Stimulated activated CD8-positive, alpha-beta memory T cell treated with anti-CD3 and anti-CD28 coated beads, Interleukin-4, amount 100 ng/mL, for 4 hours (primary cell): ENCODE results near the gene G6PC3.

ENCODE experiments used
- DNase-seq, 2 donors: peaks; one replicate each; pipeline ENCODE4 v3.0.0-alpha.2; 2020; ENCODE audit warnings: low read depth in 2 of 2, low spot score in 1 of 2

G6PC3 gene

DNA sequence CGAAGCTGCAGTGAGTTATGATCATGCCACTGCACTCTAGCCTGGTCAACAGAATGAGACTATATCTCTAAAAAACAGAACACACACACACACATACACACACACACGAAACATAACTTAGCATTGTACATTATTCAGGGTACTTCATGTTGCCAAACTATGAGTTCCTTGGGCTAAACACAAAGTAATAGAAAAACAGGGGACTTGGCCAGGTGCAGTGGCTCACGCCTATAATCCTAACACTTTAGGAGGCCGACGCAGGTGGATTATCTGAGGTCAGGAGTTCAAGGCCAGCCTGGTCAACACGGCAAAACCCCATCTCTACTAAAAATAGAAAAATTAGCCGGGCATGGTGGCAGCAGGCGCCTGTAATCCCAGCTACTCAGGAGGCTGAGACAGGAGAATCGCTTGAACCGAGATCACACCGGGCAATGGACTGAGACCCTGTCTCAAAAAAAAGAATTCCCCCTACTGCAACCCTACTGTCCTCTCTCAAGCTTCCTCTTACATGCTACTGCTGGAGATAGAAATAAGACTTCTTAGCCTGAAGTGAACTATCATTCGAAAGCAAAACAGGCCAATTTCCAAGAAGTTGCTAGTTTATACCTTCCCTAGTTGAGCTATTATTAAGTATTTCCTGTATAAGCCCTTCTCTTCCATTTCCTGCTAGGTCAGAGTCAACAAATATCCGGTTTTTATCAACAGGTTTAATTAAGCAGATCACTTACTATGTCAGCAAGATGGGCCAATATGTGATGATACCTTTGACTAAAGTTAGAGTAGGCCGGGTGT is 11.2 kb upstream of the G6PC3 start:
- no peak for DNase-seq

DNA sequence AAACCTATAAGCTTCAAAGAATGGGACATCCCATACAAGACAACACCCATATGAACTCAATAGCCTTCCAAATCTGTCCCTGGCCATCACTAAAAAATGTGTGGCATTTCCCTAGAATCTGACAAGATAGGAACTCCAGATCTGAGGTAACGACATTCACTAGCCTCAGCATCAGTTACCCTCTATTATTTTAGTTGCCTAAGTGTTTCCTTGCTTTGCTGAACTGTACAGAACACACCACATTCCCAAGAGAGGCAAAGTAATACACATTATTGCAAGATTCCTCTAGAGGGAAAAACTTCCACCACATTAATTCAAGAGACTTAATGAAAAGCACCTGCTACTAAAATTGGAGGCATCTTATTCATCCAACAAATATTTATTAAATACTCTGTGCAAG is 9.1 kb upstream of the G6PC3 start:
- DNase-seq = no peak

DNA sequence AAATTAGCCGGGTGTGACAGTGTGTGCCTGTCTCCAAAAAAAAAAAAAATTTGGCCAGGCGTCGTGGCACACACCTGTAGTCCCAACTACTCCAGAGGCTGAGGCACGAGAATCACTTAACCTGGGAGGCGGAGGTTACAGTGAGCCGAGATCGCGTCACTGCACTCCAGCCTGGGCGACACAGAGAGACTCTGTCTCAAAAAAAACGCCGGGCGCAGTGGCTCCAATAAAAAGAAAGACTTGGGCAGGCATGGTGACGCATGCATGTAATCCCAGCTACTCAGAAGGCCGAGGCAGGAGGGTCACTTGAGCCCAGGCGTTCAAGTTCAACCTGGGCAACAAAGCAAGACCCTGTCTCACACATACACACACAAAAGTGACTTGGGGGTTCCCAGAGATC is 7.7 kb upstream of the G6PC3 start:
- no peak for DNase-seq

DNA sequence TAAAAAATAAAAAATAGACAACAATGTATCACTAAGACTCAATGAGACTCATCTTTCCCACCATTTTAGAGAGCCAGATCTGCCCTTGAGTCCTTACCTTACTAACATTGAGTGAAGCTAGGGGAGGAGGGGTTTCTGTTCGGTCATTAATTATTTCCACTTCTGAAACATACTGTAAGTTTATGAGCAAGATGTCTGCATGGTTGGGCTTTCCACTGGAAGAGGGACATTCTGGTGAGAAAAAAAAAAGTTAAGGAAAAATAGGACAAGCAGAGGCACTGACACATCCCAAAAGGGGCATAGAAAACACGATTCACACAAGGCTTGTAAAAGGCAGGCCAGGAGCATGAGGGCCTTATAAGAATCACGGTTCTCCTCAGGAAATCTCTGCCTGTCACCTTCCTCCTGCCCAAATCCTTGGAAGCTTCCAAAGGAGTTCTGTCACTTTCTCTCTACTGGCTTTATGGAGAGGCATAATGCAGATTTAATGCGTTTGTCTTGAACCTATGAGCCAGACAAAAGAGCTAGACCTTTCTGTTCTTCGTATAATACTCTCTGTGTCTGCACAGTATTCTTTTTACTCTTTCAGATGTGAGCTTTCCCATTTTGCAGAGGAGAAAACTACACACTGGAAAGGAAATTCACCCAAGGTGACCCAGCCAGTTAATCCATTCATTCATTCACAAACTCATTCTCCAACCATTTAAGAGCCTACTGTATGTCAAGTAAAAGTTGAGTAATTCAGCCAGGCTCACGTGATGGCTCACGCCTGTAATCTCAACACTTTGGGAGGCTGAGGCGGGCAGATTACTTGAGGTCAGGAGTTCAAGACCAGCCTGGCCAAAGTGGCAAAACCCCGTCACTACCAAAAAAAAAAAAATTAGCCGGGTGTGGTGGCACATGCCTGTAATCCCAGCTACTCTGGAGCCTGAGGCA is 6.6 kb upstream of the G6PC3 start:
- DNase-seq = no peak

DNA sequence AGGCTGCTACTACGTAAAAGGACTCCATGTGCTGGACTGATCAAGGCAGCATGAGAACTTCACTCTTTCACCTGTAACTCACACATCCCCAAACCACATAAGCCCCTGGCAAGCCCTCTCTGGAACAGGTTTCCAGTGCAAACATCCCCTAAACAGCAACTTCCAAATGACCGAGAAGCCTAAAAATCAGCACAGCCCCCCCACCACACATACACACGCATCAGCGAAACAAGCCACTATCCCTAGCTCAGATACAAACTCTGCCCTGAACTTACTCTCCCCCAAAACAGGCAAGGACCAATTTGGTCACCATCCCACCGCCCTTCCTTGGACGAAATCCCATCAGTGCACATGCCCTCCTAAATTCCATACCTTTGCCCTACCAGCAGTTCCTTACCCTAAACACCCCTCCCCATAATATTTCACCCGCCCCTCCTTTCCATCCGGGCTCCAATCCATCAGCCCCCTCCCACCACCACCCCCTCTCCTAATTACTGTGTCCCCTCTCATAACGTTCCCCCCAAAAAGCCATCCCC is 4.8 kb upstream of the G6PC3 start:
- DNase-seq = no peak

DNA sequence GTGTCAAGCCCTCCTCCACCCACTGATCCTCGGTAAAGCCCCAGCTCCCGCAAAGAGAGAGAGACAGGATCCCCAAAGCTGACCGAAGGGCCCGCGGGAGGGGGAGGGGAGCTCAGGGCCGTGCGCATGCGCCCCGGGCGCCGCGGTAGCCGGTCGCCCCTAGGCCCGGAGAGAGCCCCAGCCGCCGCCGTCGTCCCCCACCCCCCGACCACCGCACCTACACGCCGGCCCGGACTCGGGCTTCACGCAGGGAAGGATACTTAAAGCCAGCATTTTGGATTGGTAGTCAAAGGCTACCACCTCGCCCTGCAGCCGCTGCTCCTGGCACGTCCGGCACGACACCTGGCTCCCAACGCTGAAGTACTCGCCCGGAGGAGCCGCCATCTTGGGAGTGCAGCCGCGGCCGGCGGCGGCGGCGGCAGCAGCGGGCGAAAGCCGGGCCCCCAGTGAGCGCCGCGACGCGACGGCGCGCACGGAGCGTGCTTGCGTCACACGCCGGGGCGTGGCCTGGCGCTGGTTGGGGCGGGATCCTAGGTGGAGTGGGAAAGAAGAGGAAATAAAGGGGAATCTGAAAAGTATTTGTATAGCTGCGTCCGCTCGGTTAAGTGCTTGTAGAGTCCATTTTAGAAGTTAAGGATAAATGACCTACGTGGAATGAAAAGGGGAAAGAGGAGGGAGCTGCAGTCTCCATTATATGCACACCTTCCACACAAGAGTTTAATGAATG is 4.2 kb upstream of the G6PC3 start, which contains the start of gene LSM12:
TSS of gene LSM12 (minus strand) at position 468 of the 727 bp plus-strand sequence. CDS start at position 384, 84 bp downstream.
- DNase-seq = peak; percentile 75 to 77

DNA sequence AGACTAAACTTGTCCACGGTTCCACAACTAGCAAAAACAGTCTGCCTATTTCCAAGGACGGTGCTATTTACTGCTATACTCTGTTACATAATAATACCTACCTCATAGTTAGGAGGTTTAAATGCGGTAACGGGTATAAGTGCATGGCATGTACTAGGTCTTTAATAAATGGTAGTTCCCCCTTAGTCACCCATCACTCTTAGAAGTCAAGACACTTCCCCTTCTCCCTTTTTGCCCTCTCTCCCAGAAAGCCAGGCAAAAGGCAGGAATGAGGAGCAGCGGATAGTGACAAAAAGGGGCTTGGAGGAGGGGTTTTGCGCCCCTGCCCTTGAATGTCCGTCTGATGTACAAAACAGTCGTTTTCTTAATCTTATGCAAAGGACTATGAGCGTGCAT is 3.0 kb upstream of the G6PC3 start:
- no peak for DNase-seq

DNA sequence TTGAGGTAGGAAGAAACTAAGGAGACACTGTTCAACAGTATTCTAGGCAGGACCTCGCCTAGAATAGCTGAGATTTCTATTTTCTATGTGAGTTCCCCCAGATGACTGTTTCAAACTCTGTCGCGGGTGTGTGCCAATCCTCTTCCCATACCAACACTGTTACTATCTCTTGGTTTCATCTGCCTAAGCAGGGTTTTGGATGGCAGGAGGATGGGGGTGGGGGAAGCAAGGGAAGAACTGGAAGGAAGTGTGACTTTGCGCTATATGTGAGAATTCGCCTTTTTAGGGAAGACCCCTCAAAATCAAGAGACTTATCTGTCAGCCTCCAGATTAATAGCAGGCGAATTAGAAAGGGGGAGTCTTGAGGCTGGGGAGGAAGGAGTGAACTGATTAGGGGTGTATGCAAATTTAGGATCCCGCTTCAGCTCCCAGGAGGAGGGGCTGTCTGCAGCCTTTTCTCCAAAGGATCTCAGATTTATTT is 521 bp upstream of the G6PC3 start:
- no peak for DNase-seq

DNA sequence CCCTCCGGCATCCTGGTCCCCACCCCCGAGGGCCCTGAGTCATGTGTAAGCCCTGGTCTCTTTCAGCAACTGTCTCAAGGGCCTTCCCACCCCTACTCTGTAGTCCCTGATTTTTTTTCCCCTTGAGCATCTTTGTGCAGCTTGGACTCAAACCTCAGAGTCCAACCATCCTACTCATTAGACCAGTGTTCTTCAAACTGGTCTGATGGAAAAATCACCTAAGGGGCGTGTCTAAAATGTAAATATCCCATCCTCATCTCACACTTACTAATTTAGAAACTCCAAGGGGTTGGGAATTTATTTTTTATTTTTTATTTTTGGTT is 624 bp downstream of the G6PC3 start:
- DNase-seq = peak in 1 of 2 donors; percentile 52

DNA sequence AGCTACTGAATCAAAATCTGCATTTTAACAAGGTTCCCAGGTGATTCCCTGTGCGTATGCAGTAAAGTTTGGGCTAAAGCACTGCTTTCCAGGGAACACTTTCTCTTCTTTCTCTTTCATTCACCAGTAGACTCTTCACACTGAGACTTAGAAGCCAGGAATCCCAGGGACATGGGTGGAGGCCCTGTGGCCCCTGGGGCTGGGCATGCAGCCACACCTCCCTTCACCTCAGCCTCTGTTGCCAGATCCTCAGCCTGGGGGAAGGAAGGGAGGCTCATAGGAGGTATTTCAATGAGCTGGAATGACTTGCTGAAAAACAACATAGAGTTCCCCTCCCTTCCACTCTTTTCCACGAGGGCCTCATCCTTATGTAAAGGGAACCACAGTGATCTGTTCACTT is 1.2 kb downstream of the G6PC3 start:
- no peak for DNase-seq

DNA sequence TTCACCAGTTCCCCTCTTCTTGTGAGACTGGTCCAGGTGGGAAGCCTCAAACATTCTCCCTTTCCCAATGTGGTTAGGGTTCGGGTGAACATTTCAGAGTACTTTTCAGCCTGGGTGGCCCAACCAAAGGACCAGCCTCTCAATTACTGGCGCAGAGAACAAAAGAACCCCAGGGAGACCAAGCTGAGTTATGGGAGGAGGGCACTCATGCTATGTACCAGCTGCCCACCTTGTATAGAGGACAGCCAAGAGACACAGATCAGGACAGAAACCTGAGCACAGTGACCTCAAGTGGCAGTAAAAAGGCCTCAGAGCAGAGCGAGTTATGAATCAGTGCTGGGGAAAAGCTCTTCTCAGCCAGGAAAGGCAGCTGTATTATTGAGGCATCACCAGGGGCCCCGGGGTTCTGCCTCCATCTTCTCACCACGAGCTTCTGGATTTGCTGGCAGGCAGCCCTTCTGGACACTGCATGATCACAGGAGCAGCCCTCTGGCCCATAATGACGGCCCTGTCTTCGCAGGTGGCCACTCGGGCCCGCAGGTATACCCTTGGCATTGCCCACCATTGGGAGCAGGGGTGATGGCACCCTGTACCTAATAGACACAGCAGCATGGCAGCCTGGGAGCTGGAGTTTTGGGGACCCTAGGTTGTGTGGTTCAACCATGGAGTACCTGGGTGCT is 3.8 kb downstream of the G6PC3 start:
- no peak for DNase-seq

DNA sequence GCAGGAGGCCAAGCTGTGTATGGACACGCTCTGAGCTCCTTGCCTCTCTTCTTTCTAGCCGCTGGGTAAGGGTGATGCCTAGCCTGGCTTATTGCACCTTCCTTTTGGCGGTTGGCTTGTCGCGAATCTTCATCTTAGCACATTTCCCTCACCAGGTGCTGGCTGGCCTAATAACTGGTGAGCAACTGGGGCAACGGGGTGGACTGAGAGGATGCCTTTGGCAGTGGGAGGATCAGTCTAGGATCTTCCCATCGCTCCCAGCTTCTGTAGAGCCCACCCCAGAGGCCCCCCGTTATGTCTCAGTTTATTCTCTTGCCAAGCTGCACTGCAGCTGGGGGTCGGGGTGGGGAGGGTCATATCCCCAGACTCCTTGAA is 4.4 kb downstream of the G6PC3 start:
- no peak for DNase-seq

DNA sequence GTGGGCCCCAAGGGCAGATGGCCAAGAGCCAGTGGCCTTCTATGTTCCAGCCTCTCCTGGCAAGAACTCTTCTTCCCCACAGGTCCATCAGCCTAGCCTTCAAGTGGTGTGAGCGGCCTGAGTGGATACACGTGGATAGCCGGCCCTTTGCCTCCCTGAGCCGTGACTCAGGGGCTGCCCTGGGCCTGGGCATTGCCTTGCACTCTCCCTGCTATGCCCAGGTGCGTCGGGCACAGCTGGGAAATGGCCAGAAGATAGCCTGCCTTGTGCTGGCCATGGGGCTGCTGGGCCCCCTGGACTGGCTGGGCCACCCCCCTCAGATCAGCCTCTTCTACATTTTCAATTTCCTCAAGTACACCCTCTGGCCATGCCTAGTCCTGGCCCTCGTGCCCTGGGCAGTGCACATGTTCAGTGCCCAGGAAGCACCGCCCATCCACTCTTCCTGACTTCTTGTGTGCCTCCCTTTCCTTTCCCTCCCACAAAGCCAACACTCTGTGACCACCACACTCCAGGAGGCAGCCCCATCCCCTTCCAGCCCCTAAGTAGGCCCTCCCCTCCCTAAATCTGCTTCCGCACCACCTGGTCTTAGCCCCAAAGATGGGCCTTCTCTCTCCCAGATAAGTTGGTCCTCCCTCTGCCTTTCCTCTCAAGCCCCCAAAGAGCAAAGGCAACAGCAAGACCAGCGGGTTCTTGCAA is 5.2 kb downstream of the G6PC3 start:
- DNase-seq = no peak

DNA sequence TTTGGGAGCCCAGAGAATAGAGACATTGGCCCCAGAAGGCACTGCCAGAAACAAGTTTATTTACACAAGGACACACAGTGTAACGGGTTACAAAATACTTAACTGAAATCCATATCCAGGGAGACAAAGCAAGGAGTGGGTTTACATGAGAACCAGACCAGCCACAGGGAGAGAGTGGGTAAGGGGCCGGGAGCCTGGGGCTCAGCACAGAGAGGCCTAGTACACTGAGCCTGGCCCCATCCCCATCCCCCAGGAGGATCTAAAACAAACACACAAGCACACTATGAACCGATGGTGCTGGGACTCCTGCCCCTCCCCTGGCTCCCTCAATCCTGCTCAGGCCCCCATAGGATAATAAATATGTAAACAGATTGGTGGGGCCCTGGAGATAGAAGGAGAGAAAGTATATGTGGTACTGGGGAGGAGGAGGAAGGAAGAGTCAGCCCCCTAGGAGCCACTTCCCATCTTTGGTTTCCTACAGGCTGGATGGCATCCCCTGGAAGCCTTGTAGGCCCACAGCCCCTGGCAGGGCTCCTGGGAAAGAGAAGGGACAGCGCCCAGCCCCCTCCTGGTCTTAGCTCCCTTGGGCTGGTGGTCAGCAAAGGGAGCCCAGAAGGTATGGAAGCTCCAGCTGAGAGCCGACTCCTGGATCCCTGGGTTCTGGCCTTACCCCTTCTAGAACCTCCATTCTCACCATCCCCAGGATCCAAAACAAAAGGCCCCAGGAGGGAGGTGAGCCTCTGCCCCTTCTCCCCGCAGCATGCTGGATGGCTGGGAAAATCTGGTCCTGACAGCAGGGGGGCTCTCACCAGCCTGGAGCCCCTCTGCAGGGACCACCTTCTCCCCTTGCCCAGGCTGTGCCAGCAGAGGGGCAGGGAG is 6.4 kb downstream of the G6PC3 start:
- no peak for DNase-seq

DNA sequence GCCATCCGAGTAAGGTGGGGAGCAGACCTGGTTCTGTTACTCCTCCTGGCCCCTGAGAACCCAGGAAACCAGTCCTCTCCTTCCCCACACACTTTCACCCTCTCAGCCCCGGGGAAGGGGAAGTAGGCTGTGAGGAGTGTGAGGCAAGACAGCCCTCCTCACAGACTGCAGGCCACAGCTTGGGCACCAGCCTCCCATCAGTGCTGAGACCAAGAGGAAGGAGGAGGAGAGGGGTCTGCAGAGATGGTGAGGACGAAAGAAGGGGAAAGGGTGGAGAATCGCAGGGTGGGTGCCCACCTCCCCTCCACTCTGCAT is 7.0 kb downstream of the G6PC3 start:
- no peak for DNase-seq

DNA sequence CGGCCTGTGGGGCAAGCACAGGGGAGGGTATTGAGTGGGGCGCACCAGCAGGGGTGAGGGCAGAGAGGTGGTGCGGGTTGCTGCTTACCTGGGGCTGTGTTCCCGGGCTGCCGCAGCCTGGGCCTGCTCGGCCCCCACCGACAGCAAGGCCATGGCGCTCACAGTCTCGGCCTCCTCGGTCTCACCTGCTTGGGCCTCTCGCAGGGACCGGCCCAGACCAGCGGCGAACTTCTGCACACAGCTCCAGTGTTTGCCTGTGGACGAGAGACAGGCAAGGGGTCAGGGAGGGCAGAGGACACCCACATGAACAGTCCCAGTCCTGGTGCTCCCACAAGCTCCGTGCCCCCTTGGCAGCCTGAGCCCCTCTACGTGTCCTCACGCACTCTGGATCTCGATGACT is 7.9 kb downstream of the G6PC3 start:
- DNase-seq = no peak

DNA sequence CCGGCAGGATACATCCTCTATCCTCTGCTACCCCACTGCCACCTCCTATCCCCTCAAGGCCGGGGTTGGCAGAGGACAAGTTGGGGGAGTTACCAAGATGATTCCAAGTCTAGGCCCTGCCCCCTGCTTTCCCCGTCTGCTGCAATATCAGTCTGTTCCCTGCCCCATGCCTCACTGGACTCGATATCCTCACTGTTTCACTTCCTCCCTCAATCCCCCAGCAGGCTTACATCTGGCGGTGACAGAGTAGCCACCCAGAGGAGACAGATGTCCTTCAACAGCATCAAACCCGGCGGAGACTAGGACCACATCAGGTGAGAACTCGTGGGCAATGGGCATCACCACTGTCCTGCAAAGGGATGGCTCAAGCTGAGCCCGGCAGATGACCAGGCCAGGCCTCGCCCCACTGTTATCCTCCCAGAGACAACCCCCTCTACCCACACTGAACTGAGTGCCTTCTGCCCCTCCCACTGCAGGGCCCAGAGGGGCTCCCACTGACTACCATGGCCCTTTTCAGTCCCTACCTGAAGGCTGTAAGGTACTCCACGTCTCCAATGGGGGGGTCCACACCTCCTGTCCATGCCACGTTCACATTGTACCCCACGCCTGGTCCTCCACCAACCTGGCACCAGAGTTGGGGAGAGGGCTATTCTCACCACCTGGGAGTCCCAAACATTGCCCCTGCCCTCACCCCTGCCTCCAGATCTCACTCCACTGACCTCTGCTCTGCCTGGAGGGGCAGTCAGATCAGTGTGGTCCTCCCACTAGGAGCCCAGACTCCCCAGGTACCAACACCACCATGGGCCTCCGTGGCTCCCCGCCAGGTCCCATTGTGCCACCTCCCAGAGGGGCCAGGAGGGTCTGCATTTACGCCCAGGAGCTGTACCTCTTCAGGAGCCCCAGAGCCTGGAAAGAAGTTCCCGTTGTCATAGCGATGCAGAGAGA is 9.6 kb downstream of the G6PC3 start:
- no peak for DNase-seq

DNA sequence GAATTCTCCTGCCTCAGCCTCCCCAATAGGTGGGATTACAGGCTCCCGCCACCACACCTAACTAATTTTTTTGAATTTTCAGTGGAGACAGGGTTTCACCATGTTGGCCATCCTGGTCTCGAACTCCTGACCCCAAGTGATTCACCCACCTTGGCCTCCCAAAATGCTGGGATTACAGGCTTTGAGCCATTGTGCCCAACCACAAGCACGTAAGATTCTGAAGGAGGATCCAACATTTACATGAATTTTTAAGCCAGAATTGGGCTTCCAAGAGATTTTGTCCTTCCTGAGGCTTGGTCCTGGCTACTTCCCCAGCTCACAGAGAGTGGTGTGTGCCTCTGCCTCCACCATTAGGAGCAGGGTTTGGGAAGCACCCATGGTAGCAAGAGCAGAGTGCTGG is 11.1 kb downstream of the G6PC3 start:
- no peak for DNase-seq
